Loucy (cell line): ENCODE results near the gene AKAP6.

Source experiments
- CTCF ChIP-seq: fragments of 200-600 bp; sonication (generic); conservative IDR thresholded peaks from 2 replicates; pipeline ENCODE4 v1.5.1; 2014; ENCODE audit warnings: mild to moderate bottlenecking, antibody characterized with exemption, low read length
- EZH2phosphoT487 ChIP-seq: fragments of 200-600 bp; IDR thresholded peaks from 2 replicates; pipeline ENCODE4 v1.6.1; 2018; ENCODE audit warnings: antibody characterized with exemption, mild to moderate bottlenecking, moderate library complexity, borderline replicate concordance

- TF ChIP-seq CTCF (no peak), EZH2phosphoT487 (no peak)
These were observed 428.5 kb downstream of the AKAP6 start for GRCh38 chr14:32757568-32757967.
